HCT116 (cell line): Measurements from ENCODE around the gene CDC42BPA. TPM values are rescaled to one million over a fixed set of nuclear protein-coding genes. Genes with fewer than 3 reads are reported as not detected.
"Not testable (repeated sequence)": the region's sequence is repeated elsewhere in the genome, so short reads cannot be mapped to it uniquely, and the experiment has no call there.

ENCODE experiments used
- ATAC-seq: fragments of 200-7000 bp; cut with Tn5 transposase; 2 replicates; pipeline ENCODE4 v1.9.1; 2020; ENCODE audit warnings: mild to moderate bottlenecking, moderate library complexity
- BruUV-seq: library from RNA; stranded (reverse); fragments of 400-500 nt; replicated peaks from 2 replicates; lab custom pipeline; 2021; lab: Mats Ljungman, UMichigan
- CTCF ChIA-PET: fragments of 300-600 bp; sonication (Branson Sonifier 250); formaldehyde crosslinking; loops from one replicate; lab custom pipeline; 2021; ENCODE audit warnings: antibody characterized with exemption; lab: Charles Lee
- POLR2A ChIA-PET: fragments of 300-600, 350-600 bp; sonication (Branson Sonifier 250); formaldehyde crosslinking; loops from one replicate; lab custom pipeline; 2021; ENCODE audit warnings: antibody characterized with exemption; lab: Charles Lee
- RAD21 ChIA-PET, 2 experiments: fragments of 300-600 bp; sonication (Branson Sonifier 250); formaldehyde crosslinking; loops; one replicate each; lab custom pipeline; 2023; ENCODE audit warnings: low total read pairs in 2 of 2; ENCODE audit not compliant: uncharacterized antibody in 2 of 2, unreplicated experiment in 2 of 2, low non-redundant PET in 1 of 2; lab: Charles Lee
- DNase-seq: peaks from one replicate; pipeline ENCODE4 v3.0.0-alpha.2; 2010; ENCODE audit warnings: low read depth, low spot score
- H2AFZ ChIP-seq: fragments of 200-600 bp; shearing (Covaris generic), sonication (generic); 2 replicates; pipeline ENCODE4 v1.6.1; 2017; ENCODE audit warnings: low read depth, mixed run types, mixed read lengths, antibody characterized with exemption, low read length; ENCODE audit not compliant: poor library complexity, severe bottlenecking
- H3K27ac ChIP-seq: 2 replicates; pipeline ENCODE4 v1.5.1; 2012; ENCODE audit warnings: low read depth, low read length
- H3K27me3 ChIP-seq: fragments of 200-600 bp; sonication (generic); 2 replicates; pipeline ENCODE4 v1.6.1; 2016; ENCODE audit warnings: mixed run types, low read length, mixed read lengths; ENCODE audit not compliant: insufficient read depth
- H3K36me3 ChIP-seq, 2 experiments: fragments of 200-500 bp in 1 of 2; fragments of 200-600 bp in 1 of 2; sonication (Bioruptor generic) in 1 of 2; sonication (generic) in 1 of 2; 2 replicates each; pipeline versions ENCODE4 v1.5.1 to v1.6.1; 2014 to 2016; ENCODE audit warnings: low read length in 2 of 2, inconsistent platforms in 1 of 2, mixed read lengths in 1 of 2, mixed run types in 1 of 2; ENCODE audit not compliant: insufficient read depth in 2 of 2, control insufficient read depth in 1 of 2
- H3K4me1 ChIP-seq, 2 experiments: fragments of 200-600 bp in 1 of 2; sonication (generic) in 1 of 2; 2 replicates each; pipeline versions ENCODE4 v1.5.1 to v1.6.1; 2012 to 2017; ENCODE audit warnings: low read length in 2 of 2, inconsistent platforms in 1 of 2, mild to moderate bottlenecking in 1 of 2, mixed read lengths in 1 of 2, mixed run types in 1 of 2, moderate library complexity in 1 of 2; ENCODE audit not compliant: insufficient read depth in 2 of 2, control insufficient read depth in 1 of 2
- H3K4me2 ChIP-seq: fragments of 200-600 bp; sonication (generic); 2 replicates; pipeline ENCODE4 v1.6.1; 2017; ENCODE audit warnings: mixed run types, low read length, mixed read lengths
- H3K4me3 ChIP-seq, 2 experiments: fragments of 200-600 bp in 1 of 2; sonication (generic) in 1 of 2; replicated peaks in 1 of 2; 2 replicates each; pipeline ENCODE4 v1.5.1; 2011 to 2016; ENCODE audit warnings: low read length in 2 of 2, control low read depth in 1 of 2, low read depth in 1 of 2, mild to moderate bottlenecking in 1 of 2, mixed read lengths in 1 of 2, mixed run types in 1 of 2
- H3K79me2 ChIP-seq: fragments of 200-600 bp; sonication (generic); 2 replicates; pipeline ENCODE4 v1.6.1; 2017; ENCODE audit warnings: mild to moderate bottlenecking, mixed run types, low read length, moderate library complexity, mixed read lengths; ENCODE audit not compliant: insufficient read depth
- H3K9ac ChIP-seq: fragments of 200-600 bp; sonication (generic); 2 replicates; pipeline ENCODE4 v1.6.1; 2016; ENCODE audit warnings: low read length, mixed read lengths
- H3K9me2 ChIP-seq: fragments of 200-600 bp; sonication (generic), shearing (Covaris generic); 2 replicates; pipeline ENCODE4 v1.6.1; 2017; ENCODE audit warnings: mixed run types, mild to moderate bottlenecking, moderate library complexity; ENCODE audit not compliant: insufficient read depth
- H3K9me3 ChIP-seq, 2 experiments: fragments of 200-500 bp in 1 of 2; fragments of 200-600 bp in 1 of 2; sonication (Bioruptor generic) in 1 of 2; sonication (generic) in 1 of 2; 2 replicates each; pipeline ENCODE4 v1.6.1; 2014 to 2017; ENCODE audit warnings: low read length in 2 of 2, mixed read lengths in 2 of 2, inconsistent platforms in 1 of 2, low read depth in 1 of 2, mild to moderate bottlenecking in 1 of 2, mixed run types in 1 of 2, moderate library complexity in 1 of 2; ENCODE audit not compliant: control insufficient read depth in 1 of 2, insufficient read depth in 1 of 2
- H4K20me1 ChIP-seq: fragments of 200-600 bp; sonication (generic), shearing (Covaris generic); 2 replicates; pipeline ENCODE4 v1.6.1; 2017; ENCODE audit warnings: mixed run types, mild to moderate bottlenecking, moderate library complexity; ENCODE audit not compliant: insufficient read depth
- CBX3 ChIP-seq: IDR thresholded peaks from 2 replicates; pipeline ENCODE4 v1.6.1; 2012; ENCODE audit warnings: low read depth
- CTCF ChIP-seq, 3 experiments: fragments of 200-600 bp in 1 of 3; sonication (generic) in 1 of 3; IDR thresholded peaks in 2 of 3; conservative IDR thresholded peaks in 1 of 3; 2 replicates each; pipeline ENCODE4 v1.5.1; 2012 to 2017; ENCODE audit warnings: low read depth in 2 of 3, low read length in 2 of 3, antibody characterized with exemption in 1 of 3, borderline replicate concordance in 1 of 3, control low read depth in 1 of 3, mild to moderate bottlenecking in 1 of 3, mixed read lengths in 1 of 3, mixed run types in 1 of 3, moderate library complexity in 1 of 3; ENCODE audit not compliant: insufficient read depth in 1 of 3
- EGR1 ChIP-seq: IDR thresholded peaks from 2 replicates; pipeline ENCODE4 v1.6.1; 2012; ENCODE audit warnings: low read depth
- JUND ChIP-seq: IDR thresholded peaks from 2 replicates; pipeline ENCODE4 v1.6.1; 2012
- POLR2A ChIP-seq: IDR thresholded peaks from 2 replicates; pipeline ENCODE4 v1.7.0; 2011; ENCODE audit warnings: borderline replicate concordance; ENCODE audit not compliant: insufficient read depth, insufficient read length; ENCODE audit errors: extremely low read depth
- POLR2AphosphoS5 ChIP-seq: IDR thresholded peaks from 2 replicates; pipeline ENCODE4 v1.6.1; 2011; ENCODE audit warnings: mild to moderate bottlenecking, low read depth, low read length, moderate library complexity
- RAD21 ChIP-seq: IDR thresholded peaks from 2 replicates; pipeline ENCODE4 v1.6.1; 2012; ENCODE audit warnings: low read depth, mild to moderate bottlenecking
- TCF7L2 ChIP-seq: IDR thresholded peaks from 2 replicates; pipeline ENCODE4 v1.7.0; 2011; ENCODE audit warnings: borderline replicate concordance, inconsistent platforms; ENCODE audit not compliant: insufficient read depth, insufficient read length; ENCODE audit errors: extremely low read depth
- ZFX ChIP-seq: fragments of 450-650 bp; IDR thresholded peaks from 2 replicates; pipeline ENCODE4 v1.6.1; 2017
- intact Hi-C: fragments of 100-400 bp; cut with micrococcal nuclease; formaldehyde crosslinking; loops from 2 replicates; pipeline ENCODE4 v1.10.0; 2022
- total RNA-seq: library from RNA; stranded (reverse); gene quantifications from one replicate; pipeline ENCODE4 v1.2.1, GENCODE V29; 2021; ENCODE audit not compliant: unreplicated experiment
- TF ChIP-seq, protein P1 (sequence below): IDR thresholded peaks from 2 replicates; pipeline ENCODE4 v1.6.1; 2012

Gene CDC42BPA
- total RNA-seq, 1 experiment from 2014 or later: 44.0 TPM

DNA sequence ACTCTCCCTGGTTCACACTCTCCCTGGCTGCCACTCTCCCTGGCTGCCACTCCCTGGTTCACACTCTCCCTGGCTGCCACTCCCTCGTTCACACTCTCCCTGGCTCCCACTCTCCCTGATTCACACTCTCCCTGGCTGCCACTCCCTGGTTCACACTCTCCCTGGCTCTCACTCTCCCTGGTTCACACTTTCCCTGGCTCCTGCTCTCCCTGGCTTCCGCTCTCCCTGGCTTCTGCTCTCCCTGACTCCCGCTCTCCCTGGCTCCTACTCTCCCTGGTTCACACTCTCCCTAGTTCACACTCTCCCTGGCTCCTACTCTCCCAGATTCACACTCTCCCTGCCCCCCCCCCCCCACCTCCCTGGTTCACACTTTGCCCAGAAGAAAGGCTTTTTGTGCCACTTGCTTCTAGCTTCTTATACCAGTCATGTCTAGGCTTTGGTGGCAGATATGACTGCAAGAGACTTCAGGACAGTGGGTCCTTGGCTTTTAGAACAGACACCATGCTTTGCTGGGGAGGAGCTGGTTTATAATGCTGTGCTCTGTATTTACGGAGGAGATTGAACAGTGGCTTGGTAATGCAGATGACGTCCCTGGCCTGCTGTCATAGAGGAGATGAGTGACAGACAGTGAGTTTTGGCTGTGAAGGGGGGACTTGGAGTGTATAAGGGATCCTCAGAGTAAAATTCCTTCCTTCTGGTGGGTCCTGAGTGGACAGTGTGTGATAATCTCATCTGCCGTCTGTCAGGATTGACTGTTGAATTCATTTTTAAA is 361.2 kb downstream of the CDC42BPA start:
- Histone ChIP-seq H3K9me3 (peaks cover 0 to 5% of the 10 kb centered on the region in 2 experiments; a peak in 1 of 4 replicates), H4K20me1 (no peaks in the 10 kb centered on the region), H3K27ac (no peak overlapping the region), H3K4me2 (no peak overlapping the region), H3K4me3 (no peak overlapping the region), H3K36me3 (no peaks in the 10 kb centered on the region), H3K9ac (no peak overlapping the region), H3K27me3 (no peaks in the 10 kb centered on the region), H3K4me1 (no peaks in the 10 kb centered on the region), H2AFZ (no peak overlapping the region), H3K9me2 (no peaks in the 10 kb centered on the region), H3K79me2 (peaks cover 3% of the 10 kb centered on the region; the same call in 1 of the 2 replicates)
- ChIA-PET POLR2A (no interaction called here), CTCF (no interaction called here), RAD21 (no interaction called here)
- ATAC-seq (no peak), DNase-seq (no peak)
- TF ChIP-seq POLR2AphosphoS5: no peak
- TF ChIP-seq JUND: no peak
- no peak for TF ChIP-seq EGR1
- TF ChIP-seq RAD21: no peak
- TF ChIP-seq TCF7L2: no peak
- TF ChIP-seq CTCF (IDR thresholded peaks at IDR 0.05 in 2 of 3, conservative IDR thresholded peaks at IDR 0.05 in 1 of 3; ENCODE audit: borderline replicate concordance in 1 of 3, insufficient read depth in 1 of 3, low read depth in 2 of 3, low read length in 2 of 3): no peak
- no peak for TF ChIP-seq CBX3
- TF ChIP-seq ZFX: no peak
- TF ChIP-seq POLR2A: no peak
- TF ChIP-seq, protein P1, sequence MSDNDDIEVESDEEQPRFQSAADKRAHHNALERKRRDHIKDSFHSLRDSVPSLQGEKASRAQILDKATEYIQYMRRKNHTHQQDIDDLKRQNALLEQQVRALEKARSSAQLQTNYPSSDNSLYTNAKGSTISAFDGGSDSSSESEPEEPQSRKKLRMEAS: no peak
- no TSS peak for BruUV-seq
- intact Hi-C loops: no loop called here

GRCh38 chr1:226955857-226956256 is 362.4 kb downstream of the CDC42BPA start:
- DNase-seq, H3K79me2 ChIP-seq, POLR2A ChIA-PET, CTCF ChIA-PET, H3K9me2 ChIP-seq, H3K4me3 ChIP-seq, H3K36me3 ChIP-seq, H3K27ac ChIP-seq, H3K4me2 ChIP-seq, RAD21 ChIA-PET, ATAC-seq, H4K20me1 ChIP-seq, H2AFZ ChIP-seq, H3K9me3 ChIP-seq, BruUV-seq, H3K4me1 ChIP-seq, H3K27me3 ChIP-seq, intact Hi-C loops, H3K9ac ChIP-seq: not testable (repeated sequence)
